GM12878 (cell line): ENCODE measurements around the gene KCNC2. TPM values are rescaled to one million over a fixed set of nuclear protein-coding genes. Genes with fewer than 3 reads are reported as not detected.

Experiments used
- ATAC-seq: fragments of 200-7000 bp; cut with Tn5 transposase; 3 replicates; pipeline ENCODE4 v1.9.1; 2020; ENCODE audit warnings: mild to moderate bottlenecking, moderate library complexity
- BruUV-seq: library from RNA; stranded (reverse); fragments of 400-500 nt; replicated peaks from 2 replicates; lab custom pipeline; 2021; lab: Mats Ljungman, UMichigan
- CTCF ChIA-PET: fragments of 300-600 bp; sonication (Branson Sonifier 250); formaldehyde crosslinking; extraction: SDS; loops from one replicate; lab custom pipeline; 2021; ENCODE audit warnings: inconsistent platforms; lab: Yijun Ruan, JAX
- POLR2A ChIA-PET: fragments of 350-600 bp; formaldehyde crosslinking; extraction: SDS; loops from one replicate; lab custom pipeline; 2021; ENCODE audit warnings: inconsistent platforms; lab: Charles Lee
- RAD21 ChIA-PET: fragments of 300-600 bp; sonication (Branson Sonifier 250); formaldehyde crosslinking; loops from one replicate; lab custom pipeline; 2023; ENCODE audit warnings: antibody characterized with exemption; ENCODE audit not compliant: unreplicated experiment; lab: Charles Lee
- SMC1A ChIA-PET: fragments of 300-600 bp; sonication (Branson Sonifier 250); formaldehyde crosslinking; loops from one replicate; lab custom pipeline; 2023; ENCODE audit not compliant: unreplicated experiment, uncharacterized antibody; lab: Charles Lee
- DNase-seq: peaks from one replicate; pipeline ENCODE4 v3.0.0-alpha.2; 2011; ENCODE audit warnings: low read depth, low spot score
- FAIRE-seq: peaks from 3 replicates; lab custom pipeline; 2011; peaks lifted over from hg19 to GRCh38; lab: Jason Lieb, UNC
- H2AFZ ChIP-seq: 2 replicates; pipeline ENCODE4 v1.6.0; 2011; ENCODE audit warnings: low read depth, low read length, control low read depth; ENCODE audit not compliant: control insufficient read depth
- H3K27ac ChIP-seq: 2 replicates; pipeline ENCODE4 v1.5.1; 2011; ENCODE audit warnings: control low read depth; ENCODE audit not compliant: control insufficient read depth, insufficient read depth
- H3K27me3 ChIP-seq, 2 experiments: replicated peaks in 1 of 2; 2 replicates each; pipeline versions ENCODE4 v1.6.0 to v1.6.1; 2011; ENCODE audit warnings: low read length in 1 of 2; ENCODE audit not compliant: control insufficient read depth in 2 of 2, insufficient read depth in 2 of 2
- H3K36me3 ChIP-seq, 2 experiments: 2 replicates each; pipeline ENCODE4 v1.5.1; 2011; ENCODE audit warnings: low read length in 1 of 2; ENCODE audit not compliant: control insufficient read depth in 2 of 2, insufficient read depth in 2 of 2
- H3K4me1 ChIP-seq: 2 replicates; pipeline ENCODE4 v1.6.1; 2011; ENCODE audit warnings: mild to moderate bottlenecking, low read length, moderate library complexity, mixed read lengths; ENCODE audit not compliant: control insufficient read depth, insufficient read depth
- H3K4me2 ChIP-seq: 2 replicates; pipeline ENCODE4 v1.6.0; 2011; ENCODE audit warnings: control low read depth; ENCODE audit not compliant: control insufficient read depth, insufficient read depth
- H3K4me3 ChIP-seq: fragments of 200-600 bp; sonication (generic); 2 replicates; pipeline ENCODE4 v1.5.1; 2016
- H3K79me2 ChIP-seq: 2 replicates; pipeline ENCODE4 v1.6.0; 2011; ENCODE audit warnings: low read length; ENCODE audit not compliant: control insufficient read depth, insufficient read depth
- H3K9ac ChIP-seq: 2 replicates; pipeline ENCODE4 v1.8.0; 2011; ENCODE audit warnings: low read length, control low read depth, mixed read lengths; ENCODE audit not compliant: control insufficient read depth, insufficient read depth
- H3K9me3 ChIP-seq: replicated peaks from 3 replicates; pipeline ENCODE4 v1.5.1; 2011; ENCODE audit warnings: mild to moderate bottlenecking, low read length; ENCODE audit not compliant: control insufficient read depth, insufficient read depth
- H4K20me1 ChIP-seq: 2 replicates; pipeline ENCODE4 v1.6.0; 2011; ENCODE audit not compliant: control insufficient read depth, insufficient read depth
- CEBPB ChIP-seq, 2 experiments: fragments of 150-350 bp in 1 of 2; IDR thresholded peaks; 2 replicates each; pipeline ENCODE4 v1.6.1; 2012 to 2014; ENCODE audit warnings: low read depth in 2 of 2, low read length in 2 of 2, borderline replicate concordance in 1 of 2, inconsistent platforms in 1 of 2
- PKNOX1 ChIP-seq: fragments of 450-650 bp; IDR thresholded peaks from 2 replicates; pipeline ENCODE4 v1.6.1; 2016; ENCODE audit warnings: mild to moderate bottlenecking
- SIN3A ChIP-seq: IDR thresholded peaks from 2 replicates; pipeline ENCODE4 v1.6.1; 2012; ENCODE audit warnings: low read depth, low read length, improper control_type of control experiment
- WGBS: methylation state at CpG from one replicate; pipeline ENCODE4 v1.1.6; 2016; ENCODE audit warnings: low lambda C conversion rate; ENCODE audit not compliant: insufficient replicate concordance, insufficient coverage; ENCODE audit errors: missing lambda C conversion rate; 5-methylcytosine and 5-hydroxymethylcytosine counted together
- in situ Hi-C: fragments of 300-500 bp; cut with MboI; formaldehyde crosslinking; loops from 9 replicates; pipeline ENCODE4 v1.14.3; 2018; ENCODE audit warnings: mixed read lengths
- intact Hi-C: fragments of 100-400 bp; cut with micrococcal nuclease; formaldehyde crosslinking; loops from one replicate; pipeline ENCODE4 v1.14.2; 2022; ENCODE audit not compliant: unreplicated experiment
- polyA plus RNA-seq, 11 experiments: library from polyadenylated mRNA; depleted of rRNA in 4 of 11; unstranded in 6 of 11; stranded (reverse) in 5 of 11; fragments of >200 nt; fragmentation: Nextera tagmentation in 4 of 11; fragmentation: Illumina TruSeq in 1 of 11; extraction: Ambion mirVana in 4 of 11; extraction: Trizol in 1 of 11; gene quantifications; 1 replicate in 1 of 11; 2 replicates in 10 of 11; pipeline versions ENCODE4 v1.2.1 to v1.2.3, GENCODE V29; 2011 to 2016; ENCODE audit warnings: inconsistent platforms in 2 of 11, missing spikeins in 2 of 11, low read depth in 1 of 11
- total RNA-seq, 4 experiments: library from RNA; depleted of rRNA in 3 of 4; stranded (reverse); fragments of >200 nt in 3 of 4; fragmentation: Illumina TruSeq in 1 of 4; extraction: Trizol in 1 of 4; gene quantifications; 2 replicates each; pipeline versions ENCODE4 v1.2.1 to v1.2.3, GENCODE V29; 2013 to 2021
- TF ChIP-seq, protein P1 (sequence below): IDR thresholded peaks from 2 replicates; pipeline ENCODE4 v1.6.1; 2012; ENCODE audit warnings: mild to moderate bottlenecking, low read depth, low read length
- TF ChIP-seq, protein P2 (sequence below): IDR thresholded peaks from 2 replicates; pipeline ENCODE4 v1.6.1; 2011; ENCODE audit warnings: borderline replicate concordance, low read depth, mild to moderate bottlenecking, moderate library complexity, low read length; ENCODE audit not compliant: insufficient read depth, poor library complexity, severe bottlenecking

Gene KCNC2
- total and polyA plus RNA-seq, 10 of the 15 experiments (the other 5 are each of a cell fraction or from before 2014, with no cell fraction given) = 0.03 to 2.3 (median 0.08) TPM; not detected in 7

DNA sequence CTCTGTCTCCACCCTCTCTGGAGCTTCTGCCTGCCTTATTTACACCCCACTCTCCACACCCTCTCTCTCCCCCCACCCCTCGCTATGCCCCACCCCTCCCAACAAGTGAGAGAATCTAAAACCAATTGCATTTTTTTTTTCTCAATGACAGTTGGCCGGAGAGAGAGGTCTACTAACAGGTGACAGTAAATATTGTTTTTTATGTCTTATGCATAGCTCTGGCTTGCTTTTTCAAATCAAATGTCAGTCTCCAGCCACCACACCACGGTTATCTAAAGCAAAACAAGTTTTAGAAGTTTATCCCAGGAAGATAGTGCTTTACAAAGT is at the start of gene KCNC2 (continued):
- TF ChIP-seq, protein P1, sequence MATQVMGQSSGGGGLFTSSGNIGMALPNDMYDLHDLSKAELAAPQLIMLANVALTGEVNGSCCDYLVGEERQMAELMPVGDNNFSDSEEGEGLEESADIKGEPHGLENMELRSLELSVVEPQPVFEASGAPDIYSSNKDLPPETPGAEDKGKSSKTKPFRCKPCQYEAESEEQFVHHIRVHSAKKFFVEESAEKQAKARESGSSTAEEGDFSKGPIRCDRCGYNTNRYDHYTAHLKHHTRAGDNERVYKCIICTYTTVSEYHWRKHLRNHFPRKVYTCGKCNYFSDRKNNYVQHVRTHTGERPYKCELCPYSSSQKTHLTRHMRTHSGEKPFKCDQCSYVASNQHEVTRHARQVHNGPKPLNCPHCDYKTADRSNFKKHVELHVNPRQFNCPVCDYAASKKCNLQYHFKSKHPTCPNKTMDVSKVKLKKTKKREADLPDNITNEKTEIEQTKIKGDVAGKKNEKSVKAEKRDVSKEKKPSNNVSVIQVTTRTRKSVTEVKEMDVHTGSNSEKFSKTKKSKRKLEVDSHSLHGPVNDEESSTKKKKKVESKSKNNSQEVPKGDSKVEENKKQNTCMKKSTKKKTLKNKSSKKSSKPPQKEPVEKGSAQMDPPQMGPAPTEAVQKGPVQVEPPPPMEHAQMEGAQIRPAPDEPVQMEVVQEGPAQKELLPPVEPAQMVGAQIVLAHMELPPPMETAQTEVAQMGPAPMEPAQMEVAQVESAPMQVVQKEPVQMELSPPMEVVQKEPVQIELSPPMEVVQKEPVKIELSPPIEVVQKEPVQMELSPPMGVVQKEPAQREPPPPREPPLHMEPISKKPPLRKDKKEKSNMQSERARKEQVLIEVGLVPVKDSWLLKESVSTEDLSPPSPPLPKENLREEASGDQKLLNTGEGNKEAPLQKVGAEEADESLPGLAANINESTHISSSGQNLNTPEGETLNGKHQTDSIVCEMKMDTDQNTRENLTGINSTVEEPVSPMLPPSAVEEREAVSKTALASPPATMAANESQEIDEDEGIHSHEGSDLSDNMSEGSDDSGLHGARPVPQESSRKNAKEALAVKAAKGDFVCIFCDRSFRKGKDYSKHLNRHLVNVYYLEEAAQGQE = no peak
- TF ChIP-seq, protein P2, sequence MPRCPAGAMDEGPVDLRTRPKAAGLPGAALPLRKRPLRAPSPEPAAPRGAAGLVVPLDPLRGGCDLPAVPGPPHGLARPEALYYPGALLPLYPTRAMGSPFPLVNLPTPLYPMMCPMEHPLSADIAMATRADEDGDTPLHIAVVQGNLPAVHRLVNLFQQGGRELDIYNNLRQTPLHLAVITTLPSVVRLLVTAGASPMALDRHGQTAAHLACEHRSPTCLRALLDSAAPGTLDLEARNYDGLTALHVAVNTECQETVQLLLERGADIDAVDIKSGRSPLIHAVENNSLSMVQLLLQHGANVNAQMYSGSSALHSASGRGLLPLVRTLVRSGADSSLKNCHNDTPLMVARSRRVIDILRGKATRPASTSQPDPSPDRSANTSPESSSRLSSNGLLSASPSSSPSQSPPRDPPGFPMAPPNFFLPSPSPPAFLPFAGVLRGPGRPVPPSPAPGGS = no peak
- no peak for TF ChIP-seq CEBPB (IDR thresholded peaks at IDR 0.05; ENCODE audit: borderline replicate concordance in 1 of 2, low read depth in 2 of 2, low read length in 2 of 2)

- WGBS = 70% methylated on average over 1 of the region's 1 CpG
- no peak for FAIRE-seq
- H3K79me2 ChIP-seq = no peaks in the 10 kb centered on the region
- POLR2A ChIA-PET = no interaction called here
- ATAC-seq = no peak
- H3K9me3 ChIP-seq = no peaks in the 10 kb centered on the region
- no peak overlapping the region for H3K4me2 ChIP-seq
- no peak overlapping the region for H2AFZ ChIP-seq
- H3K4me1 ChIP-seq = no peaks in the 10 kb centered on the region
- H3K9ac ChIP-seq = no peak overlapping the region
- SMC1A ChIA-PET = no interaction called here
- CTCF ChIA-PET = no interaction called here
- intact Hi-C loops = no loop called here
- H4K20me1 ChIP-seq = no peaks in the 10 kb centered on the region
- no peak overlapping the region for H3K27ac ChIP-seq
- no peaks in the 10 kb centered on the region for H3K36me3 ChIP-seq
- no peak for TF ChIP-seq SIN3A
- TF ChIP-seq PKNOX1 = no peak
- TF ChIP-seq, all 136 proteins: peak for 0
- no peak for DNase-seq
- no TSS peak for BruUV-seq
- RAD21 ChIA-PET = no interaction called here
- no peaks in the 10 kb centered on the region for H3K27me3 ChIP-seq
- in situ Hi-C loops = no loop called here
- no peak overlapping the region for H3K4me3 ChIP-seq
These were observed 49.5 kb upstream of the KCNC2 start for GRCh38 chr12:75259143-75259542.
